Activated CD4-positive, CD25-positive, alpha-beta regulatory T cell treated with anti-CD3 and anti-CD28 coated beads, Interleukin-2, amount 50 U/mL, for 72 hours (primary cell): Measurements from ENCODE around the gene ZSWIM6.

Experiments
- DNase-seq: peaks from one replicate; pipeline ENCODE4 v3.0.0; 2021

ZSWIM6 gene

DNA sequence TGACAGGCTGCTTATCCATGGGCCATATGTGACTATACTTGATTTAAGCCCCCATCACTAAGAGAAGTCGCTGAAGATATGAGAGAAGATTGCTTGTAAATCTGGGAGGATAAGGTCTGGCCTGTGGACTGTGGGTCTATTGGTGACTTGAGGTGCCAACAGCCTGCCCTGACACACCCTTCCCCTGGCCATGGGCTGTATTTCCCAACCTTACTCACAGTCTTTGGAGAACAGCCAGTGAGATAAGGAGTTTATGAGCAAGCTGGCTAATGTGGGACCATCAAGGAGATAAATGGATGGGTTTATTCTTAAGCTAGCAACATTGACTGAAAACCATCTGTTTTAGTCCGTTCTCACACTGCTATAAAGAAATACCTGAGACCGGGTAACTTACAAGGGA is 231.3 kb downstream of the ZSWIM6 start:
- DNase-seq, result no peak

DNA sequence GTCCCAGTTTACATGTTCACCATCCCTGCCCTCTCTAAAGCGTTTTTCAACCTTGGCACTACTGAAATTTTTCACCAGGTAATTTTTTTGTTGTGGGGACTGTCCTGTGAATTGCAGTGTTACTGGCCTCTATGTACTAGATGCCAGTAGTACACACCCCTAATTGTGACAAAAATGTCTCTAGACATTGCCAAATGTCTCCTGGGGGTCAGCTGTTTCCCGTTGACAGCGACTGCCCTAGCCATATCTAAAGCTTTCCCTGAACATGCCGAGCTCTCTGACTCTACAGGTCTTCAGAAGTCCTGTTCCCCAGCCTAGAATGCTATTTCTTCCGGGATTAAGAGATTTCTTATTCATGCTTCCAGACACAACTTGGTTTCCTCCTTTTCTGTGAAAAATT is 235.3 kb downstream of the ZSWIM6 start:
- no peak for DNase-seq

DNA sequence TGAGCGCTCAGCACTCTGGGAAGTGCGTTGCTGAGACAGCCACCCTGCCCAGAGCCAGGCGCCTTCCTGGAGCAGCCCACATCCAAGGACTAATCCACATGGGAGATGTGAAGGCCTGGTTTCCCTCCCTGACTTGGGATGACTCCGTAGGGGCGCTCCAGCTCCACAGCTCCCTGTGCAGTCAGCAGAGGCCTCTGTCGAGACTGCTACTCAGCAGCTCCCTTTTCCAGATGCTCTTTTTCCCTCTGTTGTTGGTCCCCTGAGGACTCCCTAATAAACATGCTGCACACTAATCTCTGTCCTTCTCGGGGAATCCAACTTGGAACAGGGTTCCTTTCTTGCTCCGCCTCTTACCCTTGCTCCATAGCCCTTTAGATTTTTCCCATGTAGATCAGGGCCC is 237.3 kb downstream of the ZSWIM6 start:
- DNase-seq, result no peak

DNA sequence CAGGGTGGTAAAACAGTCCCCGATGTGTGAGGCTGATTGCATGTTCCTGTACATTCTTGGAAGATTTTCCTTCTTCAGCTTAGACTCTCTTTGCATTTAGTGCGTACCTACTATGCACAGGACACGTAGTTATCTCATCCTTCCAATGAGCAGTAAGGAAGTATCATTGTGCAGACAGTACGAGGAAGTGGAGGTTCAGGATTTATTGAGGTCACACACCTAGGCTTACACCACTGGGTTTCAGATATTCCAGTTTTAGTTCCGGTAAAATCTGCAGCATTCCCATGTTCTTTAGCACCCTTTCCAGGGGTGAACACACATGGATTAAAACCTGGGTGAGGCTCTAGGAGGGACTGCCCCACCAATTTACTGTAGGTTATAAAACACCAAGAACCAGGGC is 238.7 kb downstream of the ZSWIM6 start:
- no peak for DNase-seq

DNA sequence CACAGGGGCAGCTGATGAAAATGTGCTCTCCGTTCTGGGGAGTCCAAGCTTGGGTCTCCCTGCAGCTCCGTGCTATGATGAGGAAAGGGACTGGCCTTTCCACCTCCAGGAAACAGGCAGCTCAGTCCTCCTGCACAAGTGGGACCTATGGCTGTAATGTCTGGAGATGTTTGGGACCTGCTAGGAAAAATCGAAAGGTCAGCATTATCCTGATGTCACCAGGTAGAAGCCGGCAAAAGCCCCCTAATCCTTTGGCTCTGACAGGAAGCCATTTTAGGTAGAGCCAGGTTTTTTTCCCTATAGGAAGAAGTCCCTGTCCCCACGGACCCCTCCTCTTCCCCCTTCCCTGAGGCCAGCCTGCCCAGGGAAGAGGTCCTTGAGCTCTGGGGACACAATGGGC is 240.9 kb downstream of the ZSWIM6 start:
- no peak for DNase-seq

DNA sequence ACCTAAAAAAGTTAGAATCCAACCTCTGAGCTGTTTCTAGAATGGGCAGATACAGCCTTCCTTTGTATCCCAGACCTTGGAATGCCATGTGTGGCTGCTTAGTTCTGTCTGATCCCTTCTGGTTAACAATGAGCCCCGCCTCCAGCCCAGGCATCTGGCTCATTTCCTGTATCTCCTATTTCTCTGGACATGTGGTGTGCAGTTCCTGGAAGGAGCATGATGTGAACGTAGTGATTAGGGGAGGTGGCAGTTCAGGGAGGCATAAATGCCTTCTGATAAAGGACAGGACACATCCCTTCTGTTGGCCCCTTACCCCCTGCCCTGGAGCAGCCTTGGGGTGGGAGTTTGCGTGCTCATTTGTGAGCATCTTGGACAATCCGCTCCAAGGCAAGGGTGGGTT is 243.0 kb downstream of the ZSWIM6 start:
- DNase-seq, result no peak

DNA sequence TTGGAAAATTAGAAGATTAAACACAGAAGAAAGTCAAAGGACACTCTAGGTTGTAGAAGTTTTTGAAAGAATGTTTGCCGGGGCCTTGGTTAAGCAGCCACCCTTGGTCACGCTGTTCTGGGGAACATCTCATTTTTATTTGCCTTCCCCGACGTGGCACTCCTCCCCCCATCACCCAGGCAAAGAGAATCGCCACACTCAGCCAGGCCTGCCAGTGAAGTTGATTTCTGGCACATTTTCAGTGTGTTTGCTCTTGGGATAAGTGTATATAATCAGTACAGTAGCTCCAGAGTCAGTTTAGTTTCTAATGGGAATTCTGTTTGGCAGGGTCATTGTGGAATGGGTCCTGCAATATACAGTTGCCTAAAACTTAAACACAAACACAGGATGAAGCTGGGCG is 243.5 kb downstream of the ZSWIM6 start:
- no peak for DNase-seq

DNA sequence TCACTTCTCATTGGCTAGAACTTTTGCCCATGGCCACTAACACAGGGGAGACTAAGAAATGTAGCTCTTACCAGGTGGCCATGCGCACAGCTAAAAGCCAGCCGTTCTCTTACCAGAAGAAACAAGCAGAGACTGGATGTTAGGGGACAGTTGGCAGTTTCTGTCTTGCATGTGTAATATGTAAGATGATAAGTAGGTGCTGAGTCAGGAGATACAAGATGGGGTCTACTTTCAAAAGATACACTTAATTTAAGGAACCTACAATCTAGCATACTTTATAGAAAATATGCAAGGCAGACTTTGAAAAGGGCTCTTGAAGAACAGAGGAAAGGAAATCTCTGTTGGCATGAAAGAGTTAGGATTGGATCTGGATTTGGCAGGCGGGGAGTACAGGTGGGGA is 244.5 kb downstream of the ZSWIM6 start:
- DNase-seq, result no peak

DNA sequence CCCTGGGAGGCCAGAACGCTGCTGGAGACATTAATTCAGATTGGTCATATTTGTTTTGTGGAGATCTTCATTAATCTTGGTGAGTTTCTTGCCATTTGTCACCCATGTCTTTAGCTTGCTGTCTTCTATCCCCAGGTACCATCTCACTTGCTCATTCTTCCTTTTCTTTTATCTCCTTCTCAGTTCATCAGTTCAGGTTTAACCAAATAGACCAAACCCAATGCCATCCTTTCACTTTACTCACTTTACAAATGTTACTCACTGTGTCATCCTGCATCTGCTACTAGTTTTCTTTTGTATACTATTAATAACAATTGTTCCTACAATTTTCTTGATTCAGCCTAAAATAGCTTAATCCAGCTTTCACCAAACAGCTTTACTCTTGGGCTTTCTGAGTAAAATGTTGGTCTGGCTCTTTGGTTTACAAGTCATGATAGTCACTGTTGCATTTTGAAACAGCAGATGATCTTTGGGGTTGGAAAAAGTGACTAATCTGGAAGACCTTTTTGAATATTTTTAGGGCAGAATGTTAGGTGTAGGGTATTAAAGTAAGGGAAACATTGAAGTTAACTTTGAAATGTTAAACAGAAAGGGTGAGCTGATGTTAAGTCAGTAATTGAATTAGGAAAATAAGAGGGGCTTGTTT is 246.9 kb downstream of the ZSWIM6 start:
- no peak for DNase-seq

DNA sequence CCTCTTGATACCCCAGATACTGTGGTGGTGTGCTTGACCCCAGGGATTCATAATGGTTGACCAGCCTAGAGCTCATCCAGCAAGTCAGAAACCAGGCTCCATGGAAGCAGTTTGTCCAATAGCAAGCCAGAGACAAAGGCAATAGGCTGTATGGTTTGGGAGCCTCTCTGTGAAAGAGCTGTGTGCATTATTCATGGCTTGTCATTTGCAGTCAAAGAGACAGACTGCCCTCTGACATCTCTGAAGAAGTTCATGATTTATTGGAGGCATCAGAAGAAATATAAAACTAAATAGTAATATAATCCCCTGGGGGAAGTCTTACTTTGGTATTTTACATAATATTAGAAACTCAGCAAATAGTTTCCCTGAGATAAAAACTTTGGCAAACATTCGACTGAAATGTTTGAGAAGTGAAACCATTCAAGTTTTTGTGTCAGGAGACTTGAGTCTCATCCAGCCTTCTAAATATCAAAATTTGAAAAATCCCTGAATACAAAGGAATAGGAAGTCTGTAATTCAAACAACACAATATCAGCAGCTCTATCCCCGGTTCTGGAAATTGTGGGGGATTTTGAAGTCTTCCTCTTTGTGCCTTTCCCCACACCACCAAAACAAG is 250.3 kb downstream of the ZSWIM6 start:
- no peak for DNase-seq

DNA sequence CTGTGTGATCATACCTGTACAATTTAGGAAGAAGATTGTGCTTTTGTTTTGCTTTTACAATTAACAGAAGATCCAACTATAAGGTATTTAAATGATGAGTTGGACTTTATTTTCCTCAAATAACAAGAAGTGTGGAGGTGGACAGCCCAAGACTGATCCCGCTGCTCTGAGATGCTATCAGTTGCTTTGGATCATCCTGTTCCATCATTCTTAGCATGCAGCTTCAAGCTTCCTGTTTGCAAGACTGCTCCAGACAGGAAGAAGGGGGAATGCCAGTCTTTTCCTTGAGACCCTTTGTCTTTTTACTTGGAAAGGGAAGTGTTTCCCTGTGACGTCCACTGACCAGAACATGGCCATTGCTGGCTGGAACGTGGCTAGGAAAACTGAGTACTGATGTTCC is 250.8 kb downstream of the ZSWIM6 start:
- no peak for DNase-seq

DNA sequence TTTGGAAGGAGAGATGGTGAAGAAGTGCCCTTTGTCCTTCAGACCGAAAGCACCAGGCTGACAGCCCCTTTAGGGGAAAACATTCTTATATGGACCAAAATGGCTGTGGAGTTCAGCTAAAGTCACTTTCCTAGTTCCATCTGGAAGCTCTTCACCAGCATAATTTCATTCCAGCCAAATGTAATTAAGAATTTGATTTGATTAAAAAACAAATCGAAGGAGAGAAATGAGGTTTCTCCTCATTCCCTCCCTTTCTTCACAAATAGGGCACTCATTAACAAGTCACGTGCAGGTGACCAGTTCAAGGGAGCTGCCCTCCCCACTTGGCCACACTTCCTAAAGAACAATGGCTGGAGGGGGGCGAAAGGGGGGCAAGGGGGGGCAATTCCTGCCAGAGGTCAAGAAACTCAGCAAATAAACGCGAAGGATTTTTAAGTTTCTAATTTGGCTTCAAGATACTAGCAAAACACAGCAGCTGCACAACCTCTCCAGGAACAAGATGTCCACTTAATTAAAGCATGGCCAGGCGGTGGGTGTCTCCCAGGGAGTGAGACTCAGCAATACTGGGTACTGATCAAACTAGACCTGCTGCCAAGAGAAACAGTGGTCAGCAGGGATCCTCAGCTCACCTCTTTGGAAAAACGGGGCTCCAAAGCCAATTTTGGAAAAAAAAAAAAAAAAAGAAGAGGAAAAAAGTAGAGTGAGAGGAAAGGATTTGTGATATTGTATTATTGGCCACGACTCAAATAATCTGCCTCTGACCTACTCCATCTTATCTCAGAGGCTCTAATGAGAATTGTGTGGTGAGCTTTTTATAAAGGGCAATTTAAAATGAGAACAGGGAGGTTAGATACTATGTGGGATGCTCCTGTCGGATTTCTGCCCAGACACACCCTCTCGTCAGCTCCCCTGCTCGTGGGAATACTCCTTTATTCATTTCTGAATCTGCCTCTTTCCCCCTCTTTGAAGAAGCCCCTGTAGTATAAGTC is 254.3 kb downstream of the ZSWIM6 start:
- DNase-seq, result no peak

DNA sequence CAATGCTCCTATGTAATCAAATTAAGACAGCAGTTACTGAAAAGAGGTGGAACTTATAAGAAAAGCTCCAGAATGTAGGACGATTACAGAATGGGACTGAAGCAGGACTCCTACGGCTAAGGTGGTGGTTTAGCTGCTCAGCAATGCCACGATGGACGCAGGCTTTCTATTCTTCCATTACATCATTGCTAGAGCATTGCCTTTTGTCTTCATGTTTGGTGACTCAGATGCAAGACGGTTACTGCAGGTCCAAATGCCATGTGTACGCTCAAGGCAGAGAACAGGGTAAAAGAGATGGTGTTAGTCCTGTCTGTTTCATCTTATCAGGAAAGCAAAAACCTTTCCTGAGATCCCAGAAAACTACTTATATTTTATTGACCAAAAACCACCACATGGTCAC is 255.1 kb downstream of the ZSWIM6 start:
- DNase-seq, result no peak

DNA sequence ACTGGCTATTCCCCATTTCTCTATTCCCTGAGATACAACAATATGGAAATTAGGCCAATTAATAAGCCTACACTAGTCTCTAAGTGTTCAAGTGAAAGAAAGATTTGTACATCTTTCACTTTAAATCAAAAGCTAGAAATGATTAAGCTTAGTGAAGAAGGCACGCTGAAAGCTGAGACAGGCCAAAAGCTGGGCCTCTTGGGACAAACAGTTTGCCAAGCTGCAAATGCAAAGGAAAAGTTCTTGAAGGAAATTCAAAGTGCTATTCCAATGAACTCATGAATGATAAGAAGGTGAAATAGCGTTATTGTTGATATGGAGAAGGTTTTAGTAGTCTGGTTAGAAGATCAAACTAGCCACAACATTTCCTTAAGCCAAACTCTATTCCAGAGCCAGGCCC is 256.2 kb downstream of the ZSWIM6 start:
- DNase-seq, result no peak

DNA sequence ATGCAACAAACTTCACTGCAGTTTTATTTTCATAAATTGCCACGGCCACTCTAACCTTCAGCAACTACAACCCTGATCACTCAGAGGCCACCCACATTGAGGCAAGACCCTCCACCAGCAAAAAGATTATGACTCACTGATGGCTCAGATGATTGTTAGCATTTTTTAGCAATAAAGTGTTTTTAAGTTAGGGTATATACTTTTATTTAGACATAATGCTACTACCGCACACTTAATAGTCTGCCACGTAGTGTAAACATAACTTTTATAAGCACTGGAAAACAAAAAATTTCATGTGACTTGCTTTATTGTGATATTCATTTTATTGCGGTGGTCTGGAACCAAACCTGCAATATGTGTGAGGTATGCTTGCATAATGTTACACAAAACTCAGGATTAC is 257.9 kb downstream of the ZSWIM6 start:
- DNase-seq, result no peak

DNA sequence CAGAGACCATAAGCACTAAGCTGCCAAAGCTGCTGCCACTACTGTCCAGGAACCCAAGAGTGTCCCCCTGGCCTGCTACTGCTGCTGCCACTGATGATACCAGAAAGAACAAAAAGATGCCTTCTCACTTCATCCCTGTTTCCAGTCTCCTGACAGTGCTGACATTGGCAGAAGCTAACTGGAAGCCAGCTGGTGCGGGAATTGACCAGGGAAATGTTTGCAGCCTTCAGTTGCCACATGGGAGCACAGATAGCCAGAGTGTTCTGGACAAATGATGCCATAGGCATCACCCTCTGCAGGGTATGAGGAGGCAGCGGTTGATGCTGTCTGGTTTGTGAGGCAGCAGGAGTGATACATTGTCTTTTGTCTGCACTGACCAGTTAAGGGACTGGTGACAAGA is 258.4 kb downstream of the ZSWIM6 start:
- no peak for DNase-seq

DNA sequence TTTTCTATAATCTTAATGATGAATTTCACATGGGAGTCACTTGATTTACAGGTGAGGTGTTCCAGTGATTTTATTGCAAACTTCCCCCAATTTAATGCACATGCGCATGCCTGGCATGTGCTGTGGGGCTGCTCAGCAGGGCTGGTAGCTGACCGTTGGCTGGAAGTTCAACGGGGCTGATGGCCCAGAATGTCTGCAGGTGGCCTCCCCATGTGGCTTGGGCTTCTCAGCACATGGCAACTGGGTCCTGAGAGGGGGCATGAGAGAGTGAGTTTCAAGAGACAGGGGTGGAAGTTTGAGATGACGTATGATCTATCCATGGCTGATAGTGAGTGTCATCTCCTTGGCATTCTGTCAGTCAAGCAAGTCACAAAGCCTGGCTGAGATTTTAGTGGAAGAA is 259.8 kb downstream of the ZSWIM6 start:
- DNase-seq, result no peak

DNA sequence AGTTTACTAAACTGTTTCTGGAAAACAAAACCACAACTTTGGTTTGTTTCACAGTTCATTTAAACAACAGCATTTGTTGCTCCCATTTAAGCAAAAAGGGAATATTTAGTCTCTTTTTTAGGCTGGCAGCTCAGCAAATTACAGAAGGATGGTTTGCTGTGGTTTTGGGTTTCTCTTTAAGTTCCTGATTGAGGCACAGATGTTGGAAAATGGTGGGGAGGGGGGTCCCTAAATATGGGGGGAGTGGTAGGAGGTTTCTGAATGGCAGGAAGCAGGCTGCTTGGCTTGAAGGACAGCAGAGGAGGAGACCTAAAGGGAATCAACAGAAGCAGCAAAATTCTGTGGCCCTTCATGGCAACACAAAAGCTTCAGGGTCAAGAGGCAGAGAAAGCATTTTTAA is 263.4 kb downstream of the ZSWIM6 start:
- DNase-seq, result no peak
